ENCODE measurements around the gene MGAT3.

- TF ChIP-seq CTCF (IDR thresholded peaks at IDR 0.05) (no peak), POLR2AphosphoS5 (IDR thresholded peaks at IDR 0.05) (no peak), POLR2A (IDR thresholded peaks at IDR 0.05) (no peak), EP300 (IDR thresholded peaks at IDR 0.05) (no peak)
Measured at GRCh38 chr22:39419096-39419495, 37.7 kb upstream of the MGAT3 start.
